ENCODE measurements around the gene CHRNA1.
A peak's percentile ranks its signal among the peaks of the same experiment; 100 is the strongest.
"Not testable (repeated sequence)": the region's sequence is repeated elsewhere in the genome, so short reads cannot be mapped to it uniquely, and the experiment has no call there.

CHRNA1 gene

DNA sequence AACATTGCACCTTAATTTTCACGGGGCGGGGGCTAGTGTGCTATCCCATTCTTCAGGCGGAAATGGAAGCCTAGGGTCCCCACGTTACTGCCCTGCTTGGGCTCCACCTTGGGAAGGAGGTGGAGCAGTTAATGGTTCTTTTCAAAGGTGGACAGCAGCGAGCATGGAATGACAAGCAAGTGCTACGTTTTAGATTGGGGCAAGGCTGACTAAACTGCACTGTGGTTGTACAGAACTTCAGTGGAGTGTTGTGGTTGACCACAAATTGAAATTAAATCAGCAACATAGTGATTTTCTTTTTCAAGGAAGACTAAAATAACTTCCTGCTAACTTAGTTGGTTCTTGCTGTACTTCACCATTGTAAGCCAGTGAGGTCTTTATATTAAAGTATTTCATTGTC is 47.0 kb downstream of the CHRNA1 start:
- H3K4me3 ChIP-seq (ENCODE audit: low read depth, low read length), result no peak overlapping the region
- CTCF ChIA-PET, result interaction anchor here (2.3 to 7.9 kb wide), 2 partner anchors 19 to 32 kb away, joined by 6 to 101 read pairs; no protein-coding TSS in a partner anchor
- peak; percentile 31 for DNase-seq (ENCODE audit: low read depth, low spot score)
- POLR2A ChIA-PET, result no interaction called here
- TF ChIP-seq, protein P1, sequence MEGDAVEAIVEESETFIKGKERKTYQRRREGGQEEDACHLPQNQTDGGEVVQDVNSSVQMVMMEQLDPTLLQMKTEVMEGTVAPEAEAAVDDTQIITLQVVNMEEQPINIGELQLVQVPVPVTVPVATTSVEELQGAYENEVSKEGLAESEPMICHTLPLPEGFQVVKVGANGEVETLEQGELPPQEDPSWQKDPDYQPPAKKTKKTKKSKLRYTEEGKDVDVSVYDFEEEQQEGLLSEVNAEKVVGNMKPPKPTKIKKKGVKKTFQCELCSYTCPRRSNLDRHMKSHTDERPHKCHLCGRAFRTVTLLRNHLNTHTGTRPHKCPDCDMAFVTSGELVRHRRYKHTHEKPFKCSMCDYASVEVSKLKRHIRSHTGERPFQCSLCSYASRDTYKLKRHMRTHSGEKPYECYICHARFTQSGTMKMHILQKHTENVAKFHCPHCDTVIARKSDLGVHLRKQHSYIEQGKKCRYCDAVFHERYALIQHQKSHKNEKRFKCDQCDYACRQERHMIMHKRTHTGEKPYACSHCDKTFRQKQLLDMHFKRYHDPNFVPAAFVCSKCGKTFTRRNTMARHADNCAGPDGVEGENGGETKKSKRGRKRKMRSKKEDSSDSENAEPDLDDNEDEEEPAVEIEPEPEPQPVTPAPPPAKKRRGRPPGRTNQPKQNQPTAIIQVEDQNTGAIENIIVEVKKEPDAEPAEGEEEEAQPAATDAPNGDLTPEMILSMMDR (IDR thresholded peaks at IDR 0.05; ENCODE audit: insufficient read depth, low read length, missing control alignments), result no peak

DNA sequence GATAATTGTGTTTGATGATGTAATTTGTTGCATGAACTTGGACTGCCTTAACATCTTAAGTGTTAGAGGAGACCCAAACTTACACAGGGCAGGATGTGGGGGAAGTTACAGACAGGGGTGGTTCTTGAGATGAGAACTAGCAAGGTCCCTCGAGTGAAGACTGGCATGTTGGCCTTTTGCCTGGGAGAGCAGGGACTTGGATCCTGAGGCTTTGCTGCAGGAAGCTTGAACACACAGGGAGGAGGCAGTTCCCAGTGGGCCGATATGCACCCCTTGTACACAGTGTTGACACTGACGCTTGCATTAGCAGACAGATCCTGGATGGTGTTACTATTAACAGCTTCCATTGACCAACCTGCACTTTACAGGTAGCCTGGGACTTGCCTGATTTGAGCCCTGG is 47.5 kb downstream of the CHRNA1 start:
- ChIA-PET CTCF (interaction anchor here (2.3 to 7.9 kb wide), 2 partner anchors 19 to 32 kb away, joined by 6 to 101 read pairs; no protein-coding TSS in a partner anchor), POLR2A (no interaction called here)
- DNase-seq (ENCODE audit: low read depth, low spot score), result no peak
- TF ChIP-seq, protein P1 (IDR thresholded peaks at IDR 0.05; ENCODE audit: insufficient read depth, low read length, missing control alignments), result no peak
- H3K4me3 ChIP-seq (ENCODE audit: low read depth, low read length), result no peak overlapping the region

DNA sequence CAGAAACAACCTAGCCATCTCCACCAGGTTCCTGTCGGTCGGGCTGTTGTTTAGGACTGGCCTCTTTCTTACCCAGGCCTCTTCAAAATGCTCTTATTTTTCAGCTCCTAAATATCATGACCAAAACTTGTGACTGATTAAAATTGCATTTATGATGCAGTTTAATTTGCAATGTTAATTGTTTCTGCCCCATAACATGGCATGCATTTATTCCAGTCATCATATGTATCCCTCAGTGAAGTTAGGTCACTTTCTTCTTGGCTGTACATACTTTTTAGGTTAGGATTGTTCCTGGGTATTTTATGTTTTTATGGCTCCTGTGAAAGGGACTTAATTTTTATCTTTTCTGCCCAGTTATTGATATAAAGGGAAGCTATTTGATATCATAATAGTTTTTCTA is 50.6 kb downstream of the CHRNA1 start:
- TF ChIP-seq, protein P1 (IDR thresholded peaks at IDR 0.05; ENCODE audit: insufficient read depth, low read length, missing control alignments), result no peak
- DNase-seq (ENCODE audit: low read depth, low spot score), result no peak
- POLR2A ChIA-PET, result no interaction called here
- no peak overlapping the region for H3K4me3 ChIP-seq (ENCODE audit: low read depth, low read length)
- CTCF ChIA-PET, result interaction anchor here (0.9 to 7.9 kb wide), 6 partner anchors 16 to 272 kb away, joined by 3 to 101 read pairs (median 5); no protein-coding TSS in a partner anchor

DNA sequence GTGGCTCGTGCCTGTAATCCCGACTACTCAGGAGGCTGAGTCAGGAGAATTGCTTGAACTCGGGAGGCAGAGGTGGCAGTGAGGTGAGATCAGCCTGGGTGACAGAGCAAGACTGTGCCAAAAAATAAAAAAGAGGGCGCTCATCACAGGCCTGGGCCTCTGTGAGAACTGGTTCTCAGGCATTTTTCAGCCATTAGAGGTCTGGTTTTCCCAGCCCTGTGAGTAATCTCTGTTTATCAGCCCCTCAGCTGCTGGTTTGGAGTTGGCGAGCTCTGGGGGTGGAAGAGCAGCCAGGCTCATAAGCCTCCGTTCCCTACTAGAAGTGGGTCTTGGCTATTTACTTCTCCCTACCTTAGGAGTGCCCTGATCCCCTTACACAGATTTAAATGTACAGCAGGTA is 53.1 kb downstream of the CHRNA1 start:
- POLR2A ChIA-PET, result no interaction called here
- TF ChIP-seq, protein P1 (IDR thresholded peaks at IDR 0.05; ENCODE audit: insufficient read depth, low read length, missing control alignments), result no peak
- CTCF ChIA-PET, result interaction anchor here (1.3 to 7.9 kb wide), 2 partner anchors 13 to 35 kb away, joined by 3 to 101 read pairs; no protein-coding TSS in a partner anchor
- H3K4me3 ChIP-seq (ENCODE audit: low read depth, low read length), result no peak overlapping the region
- no peak for DNase-seq (ENCODE audit: low read depth, low spot score)

DNA sequence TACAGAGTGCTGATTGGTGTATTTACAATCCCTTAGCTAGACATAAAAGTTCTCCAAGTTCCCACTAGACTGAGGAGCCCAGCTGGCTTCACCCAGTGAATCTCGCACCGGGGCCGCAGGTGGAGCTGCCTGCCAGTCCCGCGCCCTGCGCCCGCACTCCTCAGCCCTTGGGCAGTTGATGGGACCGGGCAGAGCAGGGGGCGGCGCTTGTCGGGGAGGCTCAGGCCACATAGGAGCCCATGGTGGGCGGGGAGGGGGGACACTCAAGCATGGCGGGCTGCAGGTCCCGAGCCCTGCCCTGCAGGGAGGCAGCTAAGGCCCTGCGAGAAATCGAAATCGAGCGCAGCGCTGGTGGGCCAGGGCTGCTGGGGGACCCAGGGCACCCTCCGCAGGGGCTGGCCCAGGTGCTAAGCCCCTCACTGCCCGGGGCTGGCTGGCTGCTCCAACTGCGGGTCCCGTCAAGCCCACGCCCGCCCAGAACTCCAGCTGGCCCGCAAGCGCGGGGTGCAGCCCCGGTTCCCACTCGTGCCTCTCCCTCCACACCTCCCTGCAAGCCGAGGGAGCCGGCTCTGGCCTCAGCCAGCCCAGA is 54.8 kb downstream of the CHRNA1 start:
- POLR2A ChIA-PET; DNase-seq (ENCODE audit: low read depth, low spot score): not testable (repeated sequence)
- CTCF ChIA-PET, result interaction anchor here (1.6 kb wide), 3 partner anchors 10 to 131 kb away, joined by 3 to 18 read pairs (median 11); no protein-coding TSS in a partner anchor

DNA sequence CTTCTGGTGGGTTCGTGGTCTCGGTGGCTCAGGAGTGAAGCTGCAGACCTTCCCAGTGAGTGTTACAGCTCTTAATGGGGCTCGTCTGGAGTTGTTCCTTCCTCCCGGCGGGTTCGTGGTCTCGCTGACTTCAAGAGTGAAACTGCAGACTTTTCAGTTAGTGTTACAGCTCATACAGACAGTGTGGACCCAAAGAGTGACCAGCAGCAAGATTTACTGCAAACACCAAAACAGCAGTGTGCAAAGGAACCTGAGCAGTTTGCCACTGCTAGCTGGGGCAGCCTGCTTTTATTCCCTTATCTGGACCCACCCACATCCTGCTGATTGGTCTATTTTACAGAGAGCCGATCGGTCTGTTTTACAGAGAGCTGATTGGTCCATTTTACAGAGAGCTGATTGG is 55.6 kb downstream of the CHRNA1 start:
- ChIA-PET CTCF (interaction anchor here (1.6 kb wide), 3 partner anchors 9 to 130 kb away, joined by 3 to 18 read pairs (median 11); no protein-coding TSS in a partner anchor), POLR2A (no interaction called here)
- H3K4me3 ChIP-seq (ENCODE audit: low read depth, low read length), result no peak overlapping the region
- no peak for DNase-seq (ENCODE audit: low read depth, low spot score)
- TF ChIP-seq, protein P1 (IDR thresholded peaks at IDR 0.05; ENCODE audit: insufficient read depth, low read length, missing control alignments), result no peak

More for the DNA sequence above, 54.8 kb downstream of the CHRNA1 start:
- not testable (repeated sequence) for H3K4me3 ChIP-seq (ENCODE audit: low read depth, low read length)

DNA sequence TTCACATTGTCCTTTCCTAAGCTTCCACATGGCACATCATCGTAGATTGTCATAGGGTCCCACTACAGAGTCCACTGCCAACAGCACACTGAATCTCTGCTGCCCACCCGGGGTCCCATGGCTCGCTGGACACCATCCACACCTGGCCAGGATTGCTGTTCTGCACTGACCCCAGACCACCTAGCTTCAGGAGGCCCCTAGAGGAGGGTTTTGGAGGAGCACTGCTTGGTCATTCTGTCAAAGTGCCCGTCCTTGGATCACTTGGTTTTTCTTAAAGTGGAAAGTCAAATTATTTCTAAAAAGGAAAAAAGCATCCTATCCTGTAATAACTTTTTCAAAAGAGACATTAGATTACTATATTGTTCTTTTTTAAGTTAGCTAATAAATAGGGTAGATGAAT is 59.0 kb downstream of the CHRNA1 start:
- DNase-seq (ENCODE audit: low read depth, low spot score), result no peak
- no peak overlapping the region for H3K4me3 ChIP-seq (ENCODE audit: low read depth, low read length)
- TF ChIP-seq, protein P1 (IDR thresholded peaks at IDR 0.05; ENCODE audit: insufficient read depth, low read length, missing control alignments), result no peak
- ChIA-PET POLR2A (no interaction called here), CTCF (interaction anchor here (0.8 to 1.9 kb wide), 5 partner anchors 9 to 44 kb away, joined by 3 to 10 read pairs (median 5); no protein-coding TSS in a partner anchor)

Data from AG04449 (cell line).